ENCODE measurements around the gene PCDHGA4.

PCDHGA4 gene

DNA sequence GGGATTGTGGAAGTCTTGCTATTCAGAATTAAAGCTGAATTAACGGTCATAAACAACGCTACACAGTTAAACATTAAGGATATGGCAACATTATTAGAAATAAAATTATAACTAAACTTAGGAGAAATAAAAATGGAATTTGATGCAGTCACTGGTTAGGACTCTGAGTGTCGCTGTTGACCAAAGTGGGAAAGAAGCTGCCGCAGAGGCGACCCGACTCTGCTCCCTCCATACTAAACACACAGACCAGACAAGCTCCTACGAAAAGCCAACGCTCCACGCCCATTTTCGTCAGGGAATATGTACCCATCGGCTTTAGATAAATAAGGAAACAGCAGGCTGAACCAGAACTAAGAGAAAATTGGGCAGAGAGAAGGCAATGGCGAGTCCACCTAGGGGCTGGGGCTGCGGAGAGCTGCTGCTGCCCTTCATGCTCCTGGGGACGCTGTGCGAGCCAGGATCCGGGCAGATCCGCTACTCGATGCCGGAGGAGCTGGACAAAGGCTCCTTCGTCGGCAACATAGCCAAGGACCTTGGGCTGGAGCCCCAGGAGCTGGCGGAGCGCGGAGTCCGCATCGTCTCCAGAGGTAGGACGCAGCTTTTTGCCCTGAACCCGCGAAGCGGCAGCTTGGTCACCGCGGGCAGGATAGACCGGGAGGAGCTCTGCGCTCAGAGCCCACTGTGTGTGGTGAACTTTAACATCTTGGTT, 9.3 kb downstream of the PCDHGA4 start, which contains the start of gene PCDHGA5:
TSS of gene PCDHGA5 (plus strand) at position 211 of the 709 bp plus-strand sequence. CDS start at position 380, 169 bp downstream.
- DNase-seq (ENCODE audit: low read depth), result no peak
- TF ChIP-seq, protein P1, sequence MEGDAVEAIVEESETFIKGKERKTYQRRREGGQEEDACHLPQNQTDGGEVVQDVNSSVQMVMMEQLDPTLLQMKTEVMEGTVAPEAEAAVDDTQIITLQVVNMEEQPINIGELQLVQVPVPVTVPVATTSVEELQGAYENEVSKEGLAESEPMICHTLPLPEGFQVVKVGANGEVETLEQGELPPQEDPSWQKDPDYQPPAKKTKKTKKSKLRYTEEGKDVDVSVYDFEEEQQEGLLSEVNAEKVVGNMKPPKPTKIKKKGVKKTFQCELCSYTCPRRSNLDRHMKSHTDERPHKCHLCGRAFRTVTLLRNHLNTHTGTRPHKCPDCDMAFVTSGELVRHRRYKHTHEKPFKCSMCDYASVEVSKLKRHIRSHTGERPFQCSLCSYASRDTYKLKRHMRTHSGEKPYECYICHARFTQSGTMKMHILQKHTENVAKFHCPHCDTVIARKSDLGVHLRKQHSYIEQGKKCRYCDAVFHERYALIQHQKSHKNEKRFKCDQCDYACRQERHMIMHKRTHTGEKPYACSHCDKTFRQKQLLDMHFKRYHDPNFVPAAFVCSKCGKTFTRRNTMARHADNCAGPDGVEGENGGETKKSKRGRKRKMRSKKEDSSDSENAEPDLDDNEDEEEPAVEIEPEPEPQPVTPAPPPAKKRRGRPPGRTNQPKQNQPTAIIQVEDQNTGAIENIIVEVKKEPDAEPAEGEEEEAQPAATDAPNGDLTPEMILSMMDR (IDR thresholded peaks at IDR 0.05; ENCODE audit: control insufficient read depth, extremely low read depth, insufficient read depth), result no peak
- H3K4me3 ChIP-seq (ENCODE audit: low read depth, low read length), result no peak within 1 kb of the TSS; the same call in 1 of the 2 replicates

DNA sequence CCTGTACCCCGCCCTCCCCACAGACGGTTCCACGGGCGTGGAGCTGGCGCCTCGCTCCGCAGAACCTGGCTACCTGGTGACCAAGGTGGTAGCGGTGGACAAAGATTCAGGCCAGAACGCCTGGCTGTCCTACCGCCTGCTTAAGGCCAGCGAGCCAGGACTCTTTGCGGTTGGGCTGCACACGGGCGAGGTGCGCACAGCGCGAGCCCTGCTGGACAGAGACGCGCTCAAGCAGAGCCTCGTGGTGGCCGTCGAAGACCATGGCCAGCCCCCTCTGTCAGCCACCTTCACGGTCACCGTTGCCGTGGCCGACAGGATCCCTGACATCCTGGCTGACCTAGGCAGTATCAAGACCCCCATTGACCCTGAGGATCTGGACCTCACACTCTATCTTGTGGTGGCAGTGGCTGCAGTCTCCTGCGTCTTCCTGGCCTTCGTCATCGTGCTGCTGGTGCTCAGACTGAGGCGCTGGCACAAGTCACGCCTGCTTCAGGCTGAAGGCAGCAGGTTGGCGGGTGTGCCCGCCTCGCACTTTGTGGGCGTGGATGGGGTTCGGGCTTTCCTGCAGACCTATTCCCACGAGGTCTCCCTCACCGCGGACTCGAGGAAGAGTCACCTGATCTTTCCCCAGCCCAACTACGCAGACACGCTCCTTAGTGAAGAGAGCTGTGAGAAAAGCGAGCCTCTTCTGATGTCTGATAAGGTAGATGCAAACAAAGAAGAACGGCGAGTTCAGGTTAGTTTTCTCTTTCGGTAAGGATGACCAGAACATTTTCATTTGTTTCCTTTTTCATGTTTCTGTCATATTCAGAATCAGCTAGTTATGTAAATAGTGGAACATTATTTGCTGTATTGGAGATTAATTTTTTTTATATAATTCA, 11.4 kb downstream of the PCDHGA4 start:
- no peak overlapping the region for H3K4me3 ChIP-seq (ENCODE audit: low read depth, low read length)
- TF ChIP-seq, protein P1 (IDR thresholded peaks at IDR 0.05; ENCODE audit: control insufficient read depth, extremely low read depth, insufficient read depth), result no peak
- peak; percentile 90 for DNase-seq (ENCODE audit: low read depth)

DNA sequence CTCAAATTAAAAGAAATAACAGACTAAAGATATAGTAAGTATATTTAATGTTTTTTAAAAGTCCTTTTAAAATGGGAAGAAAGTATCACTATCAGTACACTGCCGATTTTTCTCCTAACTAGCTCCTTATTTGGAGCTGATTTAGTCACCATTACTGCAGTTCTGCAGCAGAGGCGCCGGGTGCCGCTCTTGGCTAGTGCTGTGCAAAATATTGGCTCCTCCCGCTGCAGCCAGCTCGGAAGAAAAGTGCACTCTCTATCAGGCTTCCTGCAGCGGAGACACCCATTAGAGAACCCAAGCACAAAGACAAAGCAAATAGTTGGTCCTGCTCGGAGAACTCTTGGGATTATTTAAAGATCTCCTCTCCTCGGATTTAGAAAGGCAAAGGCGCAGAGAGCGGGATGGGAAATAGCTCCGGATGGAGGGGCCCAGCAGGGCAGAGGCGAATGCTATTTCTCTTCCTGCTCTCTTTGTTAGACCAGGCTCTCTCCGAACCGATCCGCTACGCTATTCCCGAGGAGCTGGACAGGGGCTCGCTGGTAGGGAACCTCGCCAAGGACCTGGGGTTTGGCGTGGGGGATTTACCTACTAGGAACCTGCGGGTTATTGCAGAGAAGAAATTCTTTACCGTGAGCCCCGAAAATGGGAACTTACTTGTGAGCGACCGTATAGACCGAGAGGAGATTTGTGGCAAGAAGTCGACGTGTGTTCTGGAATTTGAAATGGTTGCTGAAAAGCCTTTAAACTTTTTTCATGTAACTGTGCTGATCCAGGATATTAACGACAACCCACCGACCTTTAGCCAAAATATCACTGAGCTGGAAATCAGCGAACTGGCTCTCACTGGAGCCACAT, 15.4 kb downstream of the PCDHGA4 start, which contains the start of gene PCDHGB3:
TSS of gene PCDHGB3 (plus strand) at position 249 of the 855 bp plus-strand sequence. CDS start at position 402, 153 bp downstream.
- no peak within 1 kb of the TSS for H3K4me3 ChIP-seq (ENCODE audit: low read depth, low read length)
- TF ChIP-seq, protein P1 (IDR thresholded peaks at IDR 0.05; ENCODE audit: control insufficient read depth, extremely low read depth, insufficient read depth), result 0 out of 2 replicates have a peak, but pooled peaks have one; percentile 18
- DNase-seq (ENCODE audit: low read depth), result no peak

DNA sequence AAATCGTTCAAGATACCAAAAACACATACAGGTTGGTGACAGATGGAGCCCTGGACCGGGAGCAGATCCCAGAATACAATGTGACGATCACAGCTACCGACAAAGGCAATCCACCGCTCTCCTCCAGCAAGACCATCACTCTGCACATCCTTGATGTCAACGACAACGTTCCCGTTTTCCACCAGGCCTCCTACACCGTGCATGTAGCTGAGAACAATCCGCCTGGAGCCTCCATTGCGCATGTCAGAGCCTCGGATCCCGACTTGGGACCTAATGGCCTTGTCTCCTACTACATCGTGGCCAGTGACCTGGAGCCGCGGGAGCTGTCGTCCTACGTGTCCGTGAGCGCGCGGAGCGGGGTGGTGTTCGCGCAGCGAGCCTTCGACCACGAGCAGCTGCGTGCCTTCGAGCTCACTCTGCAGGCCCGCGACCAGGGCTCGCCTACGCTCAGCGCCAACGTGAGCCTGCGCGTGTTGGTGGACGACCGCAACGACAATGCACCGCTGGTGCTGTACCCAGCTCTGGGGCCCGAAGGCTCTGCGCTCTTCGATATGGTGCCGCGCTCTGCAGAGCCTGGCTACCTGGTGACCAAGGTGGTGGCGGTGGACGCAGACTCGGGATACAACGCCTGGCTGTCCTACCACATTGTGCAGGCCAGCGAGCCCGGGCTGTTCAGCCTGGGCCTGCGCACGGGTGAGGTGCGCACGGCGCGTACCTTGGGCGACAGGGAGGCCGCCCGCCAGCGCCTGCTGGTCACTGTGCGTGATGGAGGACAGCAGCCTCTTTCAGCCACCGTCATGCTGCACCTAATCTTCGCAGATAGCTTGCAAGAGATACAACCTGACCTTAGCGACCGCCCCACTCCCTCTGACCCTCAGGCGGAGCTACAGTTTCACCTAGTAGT, 17.0 kb downstream of the PCDHGA4 start:
- H3K4me3 ChIP-seq (ENCODE audit: low read depth, low read length), result no peak overlapping the region
- no peak for DNase-seq (ENCODE audit: low read depth)
- TF ChIP-seq, protein P1 (IDR thresholded peaks at IDR 0.05; ENCODE audit: control insufficient read depth, extremely low read depth, insufficient read depth), result no peak

DNA sequence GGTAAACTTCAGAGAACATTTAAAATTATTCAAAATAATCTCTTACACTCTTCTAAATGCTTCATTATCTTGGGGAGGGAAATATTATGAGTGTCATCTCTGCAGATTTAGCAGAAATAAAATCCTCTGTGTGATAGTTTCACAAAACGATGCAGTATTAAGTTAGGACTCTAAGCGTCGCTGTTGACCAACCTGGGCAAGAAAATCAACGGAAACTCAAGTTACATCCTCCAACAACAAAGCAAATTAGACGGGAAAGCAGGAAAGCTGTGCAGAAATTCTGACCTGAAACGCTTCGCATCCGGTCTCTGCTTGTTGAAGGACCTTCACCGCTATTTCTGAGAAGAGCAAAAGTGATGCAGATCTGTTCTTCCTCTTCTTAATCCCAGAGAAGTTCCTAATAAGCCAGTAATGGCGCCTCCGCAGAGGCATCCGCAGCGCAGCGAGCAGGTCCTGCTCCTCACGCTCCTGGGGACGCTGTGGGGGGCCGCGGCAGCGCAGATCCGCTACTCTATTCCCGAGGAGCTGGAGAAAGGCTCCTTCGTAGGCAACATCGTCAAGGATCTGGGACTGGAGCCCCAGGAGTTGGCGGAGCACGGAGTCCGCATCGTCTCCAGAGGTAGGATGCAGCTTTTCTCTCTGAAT, 19.0 kb downstream of the PCDHGA4 start, which contains the start of gene PCDHGA6:
TSS of gene PCDHGA6 (plus strand) at position 219 of the 645 bp plus-strand sequence. CDS start at position 412, 193 bp downstream.
- TF ChIP-seq, protein P1 (IDR thresholded peaks at IDR 0.05; ENCODE audit: control insufficient read depth, extremely low read depth, insufficient read depth), result peak; percentile 35
- DNase-seq (ENCODE audit: low read depth), result no peak
- H3K4me3 ChIP-seq (ENCODE audit: low read depth, low read length), result peak within 1 kb of the TSS; percentile 21; the same call in 1 of the 2 replicates
